Peyer's patch (tissue), 4 donors: ENCODE results near the gene DAP3. TPM values are rescaled to one million over a fixed set of nuclear protein-coding genes. Genes with fewer than 3 reads are reported as not detected.
A peak's percentile ranks its signal among the peaks of the same experiment; 100 is the strongest.

ENCODE experiments used
- DNase-seq, 3 donors: peaks; one replicate each; pipeline ENCODE4 v3.0.0-alpha.2; 2017 to 2019
- H3K27ac ChIP-seq, 4 donors: fragments of 200-600 bp; sonication (generic); one replicate each; pipeline ENCODE4 v1.5.1; 2016 to 2019
- H3K27me3 ChIP-seq, 2 donors: fragments of 200-600 bp; sonication (generic); one replicate each; pipeline ENCODE4 v1.5.1; 2019
- H3K36me3 ChIP-seq, 3 donors: fragments of 200-600 bp; sonication (generic); one replicate each; pipeline ENCODE4 v1.5.1; 2016 to 2019
- H3K4me1 ChIP-seq, 4 donors: fragments of 200-600 bp; sonication (generic); one replicate each; pipeline ENCODE4 v1.5.1; 2016 to 2019
- H3K4me3 ChIP-seq, 4 donors: fragments of 200-600 bp; sonication (generic); 1 replicate in 3 of 4; 2 replicates in 1 of 4; pipeline ENCODE4 v1.5.1; 2016 to 2019; ENCODE audit warnings: mild to moderate bottlenecking in 1 of 4
- H3K9me3 ChIP-seq, 4 donors: fragments of 200-600 bp; sonication (generic); one replicate each; pipeline ENCODE4 v1.5.1; 2016 to 2019; ENCODE audit warnings: mild to moderate bottlenecking in 1 of 4
- POLR2A ChIP-seq, 2 donors: fragments of 450-650 bp; IDR thresholded peaks; one replicate each; pipeline ENCODE4 v1.5.1; 2017; ENCODE audit warnings: antibody characterized with exemption in 2 of 2, mild to moderate bottlenecking in 2 of 2, moderate library complexity in 2 of 2
- total RNA-seq, 4 donors: library from RNA; depleted of rRNA; stranded (reverse); fragments of >200 nt; gene quantifications; one replicate each; pipeline ENCODE4 v1.1.0, GENCODE V29; 2016
- TF ChIP-seq, protein P1 (sequence below), 6 experiments: fragments of 450-650 bp in 4 of 6; fragments of 200-600 bp in 2 of 6; sonication (generic) in 1 of 6; IDR thresholded peaks; one replicate each; pipeline ENCODE4 v1.5.1; 2017 to 2019; ENCODE audit warnings: antibody characterized with exemption in 6 of 6, mild to moderate bottlenecking in 3 of 6, moderate library complexity in 1 of 6

The DAP3 gene
- total RNA-seq, 4 donors from 2014 or later: 72.8 to 160 (median 153) TPM

DNA sequence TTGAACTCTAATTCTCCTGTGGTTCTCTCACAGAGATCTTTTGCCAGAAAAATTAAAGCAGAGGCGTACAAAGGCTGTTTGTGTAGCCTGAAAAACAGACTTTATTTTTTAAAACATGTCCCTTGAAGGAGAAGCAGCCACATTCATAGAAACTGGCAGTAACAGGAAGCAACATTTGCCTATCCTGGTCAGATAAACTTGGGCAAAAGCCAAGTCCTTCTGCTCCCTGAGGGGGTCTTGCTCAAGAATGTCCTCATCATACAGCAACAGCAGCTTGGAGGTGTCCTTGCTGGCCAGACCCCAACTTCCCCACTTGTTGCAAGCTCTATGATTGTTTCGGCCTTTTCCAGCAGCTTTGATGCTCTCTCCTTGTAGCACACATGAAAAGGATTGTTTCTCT is 42.6 kb upstream of the DAP3 start:
- no peaks in the 10 kb centered on the region for H3K36me3 ChIP-seq
- no peaks in the 10 kb centered on the region for H3K4me1 ChIP-seq
- no peak for TF ChIP-seq POLR2A (IDR thresholded peaks at IDR 0.05)
- TF ChIP-seq, protein P1, sequence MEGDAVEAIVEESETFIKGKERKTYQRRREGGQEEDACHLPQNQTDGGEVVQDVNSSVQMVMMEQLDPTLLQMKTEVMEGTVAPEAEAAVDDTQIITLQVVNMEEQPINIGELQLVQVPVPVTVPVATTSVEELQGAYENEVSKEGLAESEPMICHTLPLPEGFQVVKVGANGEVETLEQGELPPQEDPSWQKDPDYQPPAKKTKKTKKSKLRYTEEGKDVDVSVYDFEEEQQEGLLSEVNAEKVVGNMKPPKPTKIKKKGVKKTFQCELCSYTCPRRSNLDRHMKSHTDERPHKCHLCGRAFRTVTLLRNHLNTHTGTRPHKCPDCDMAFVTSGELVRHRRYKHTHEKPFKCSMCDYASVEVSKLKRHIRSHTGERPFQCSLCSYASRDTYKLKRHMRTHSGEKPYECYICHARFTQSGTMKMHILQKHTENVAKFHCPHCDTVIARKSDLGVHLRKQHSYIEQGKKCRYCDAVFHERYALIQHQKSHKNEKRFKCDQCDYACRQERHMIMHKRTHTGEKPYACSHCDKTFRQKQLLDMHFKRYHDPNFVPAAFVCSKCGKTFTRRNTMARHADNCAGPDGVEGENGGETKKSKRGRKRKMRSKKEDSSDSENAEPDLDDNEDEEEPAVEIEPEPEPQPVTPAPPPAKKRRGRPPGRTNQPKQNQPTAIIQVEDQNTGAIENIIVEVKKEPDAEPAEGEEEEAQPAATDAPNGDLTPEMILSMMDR (IDR thresholded peaks at IDR 0.05): no peak
- no peaks in the 10 kb centered on the region for H3K27me3 ChIP-seq
- peaks cover 0 to 5% (median 2%) of the 10 kb centered on the region in 4 donors for H3K9me3 ChIP-seq
- no peak overlapping the region for H3K27ac ChIP-seq
- no peak for DNase-seq
- H3K4me3 ChIP-seq: no peak overlapping the region

DNA sequence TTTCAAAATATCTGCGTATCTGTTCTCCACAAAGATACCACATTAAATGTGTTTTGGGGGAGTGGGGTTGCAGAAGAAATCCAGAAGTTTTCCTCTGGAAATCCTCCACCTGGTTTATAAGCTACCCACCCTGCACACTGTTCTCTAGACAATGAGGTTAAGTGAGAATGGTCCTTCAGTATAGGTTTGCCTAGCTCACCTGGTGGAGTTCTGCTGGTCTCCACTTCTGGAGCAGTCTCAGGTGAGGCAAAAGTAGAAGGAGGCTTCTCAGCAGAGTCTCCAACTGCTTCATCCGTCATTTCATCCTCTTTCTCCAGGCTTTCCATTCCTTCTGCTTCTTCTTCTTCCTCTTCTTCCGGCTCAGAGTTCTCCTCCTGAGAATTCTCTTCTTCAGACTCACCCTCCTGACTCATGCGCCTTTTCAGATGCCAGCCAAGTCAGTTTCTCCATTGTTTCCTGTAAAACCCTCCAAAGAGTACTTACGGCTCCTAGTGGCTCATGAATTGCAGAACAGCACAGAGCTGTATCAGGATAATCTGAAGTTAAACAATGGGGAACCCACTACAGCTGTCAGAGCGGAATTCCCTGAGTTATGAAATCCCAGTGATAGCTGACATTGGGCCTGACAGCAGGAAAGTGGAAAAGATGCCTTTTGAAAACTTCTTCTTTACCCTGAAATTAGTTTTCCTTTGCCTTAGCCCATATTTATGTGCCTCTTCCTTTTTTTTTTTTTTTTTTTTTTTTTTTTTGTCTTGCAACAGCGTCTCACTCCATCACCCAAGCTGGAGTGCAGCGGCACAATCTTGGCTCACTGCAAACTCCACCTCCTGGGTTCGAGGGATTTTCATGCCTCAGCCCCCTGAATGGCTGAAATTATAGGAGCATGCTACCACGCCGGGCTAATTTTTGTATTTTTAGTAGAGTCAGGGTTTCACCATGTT is 40.4 kb upstream of the DAP3 start:
- peak in 1 of 3 donors; percentile 51 for DNase-seq
- no peaks in the 10 kb centered on the region for H3K27me3 ChIP-seq
- peak overlapping the region in 2 of 4 donors; percentile 38 to 60 for H3K27ac ChIP-seq
- no peaks in the 10 kb centered on the region for H3K36me3 ChIP-seq
- H3K9me3 ChIP-seq: no peaks in the 10 kb centered on the region
- TF ChIP-seq, protein P1 (IDR thresholded peaks at IDR 0.05): peak in 4 of 6 experiments; percentile 18 to 70 (median 58)
- no peak for TF ChIP-seq POLR2A (IDR thresholded peaks at IDR 0.05)
- no peaks in the 10 kb centered on the region for H3K4me1 ChIP-seq
- peak overlapping the region in 2 of 4 donors; percentile 33 for H3K4me3 ChIP-seq

DNA sequence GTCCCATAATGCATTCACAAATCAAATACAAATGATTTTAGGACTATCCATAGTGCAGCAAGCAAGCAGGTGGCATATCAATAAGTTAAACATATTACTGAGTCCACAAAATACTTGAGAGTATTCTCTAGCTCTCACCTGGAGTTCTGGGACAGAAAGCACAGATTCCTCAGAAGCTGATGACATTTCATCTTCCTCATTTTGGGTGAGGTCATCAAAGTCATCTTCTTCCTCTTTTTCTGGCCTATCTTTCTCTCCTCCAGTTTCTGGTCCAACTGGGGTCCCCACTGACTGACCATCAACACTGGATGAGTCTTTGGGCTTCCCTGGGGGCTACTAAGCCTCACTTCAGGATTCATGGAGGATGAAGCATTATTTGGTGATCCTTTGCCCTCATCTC is 39.2 kb upstream of the DAP3 start:
- Histone ChIP-seq H3K27me3 (no peaks in the 10 kb centered on the region), H3K9me3 (no peaks in the 10 kb centered on the region)
- no peak for TF ChIP-seq POLR2A (IDR thresholded peaks at IDR 0.05)
- TF ChIP-seq, protein P1 (IDR thresholded peaks at IDR 0.05): no peak

DNA sequence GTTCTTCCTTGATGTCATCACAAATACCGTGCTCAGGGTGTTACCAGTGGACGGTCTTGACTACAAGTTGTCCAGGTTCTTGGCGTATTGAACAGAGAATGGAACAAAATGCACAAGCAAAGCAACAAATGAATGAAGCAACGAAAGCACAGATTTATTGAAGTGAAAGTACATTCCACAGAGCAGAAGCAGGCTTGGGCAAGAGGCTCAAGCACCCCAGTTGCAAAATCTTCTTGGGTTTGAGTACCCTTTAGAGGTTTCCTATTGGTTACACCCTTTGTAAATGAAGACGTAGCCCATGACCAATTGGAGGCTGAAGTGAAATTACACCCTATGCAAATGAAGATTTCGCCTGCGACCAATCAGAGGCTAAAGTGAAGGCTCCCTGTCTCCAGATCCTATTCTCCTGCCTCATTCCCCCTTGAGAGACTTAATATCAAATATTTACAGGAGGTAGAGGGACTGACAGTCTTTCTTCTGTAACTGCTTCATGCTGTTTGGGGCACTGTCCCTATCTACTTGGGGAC is 38.6 kb upstream of the DAP3 start:
- no peaks in the 10 kb centered on the region for H3K27me3 ChIP-seq
- no peaks in the 10 kb centered on the region for H3K36me3 ChIP-seq
- no peak for DNase-seq
- no peak overlapping the region for H3K27ac ChIP-seq
- TF ChIP-seq POLR2A (IDR thresholded peaks at IDR 0.05): no peak
- TF ChIP-seq, protein P1 (IDR thresholded peaks at IDR 0.05): no peak
- no peak overlapping the region for H3K4me3 ChIP-seq
- no peaks in the 10 kb centered on the region for H3K4me1 ChIP-seq
- H3K9me3 ChIP-seq: no peaks in the 10 kb centered on the region

More for the DNA sequence above, 39.2 kb upstream of the DAP3 start:
- Histone ChIP-seq H3K36me3 (no peaks in the 10 kb centered on the region), H3K4me1 (no peaks in the 10 kb centered on the region), H3K27ac (no peak overlapping the region), H3K4me3 (no peak overlapping the region)
- DNase-seq: no peak

DNA sequence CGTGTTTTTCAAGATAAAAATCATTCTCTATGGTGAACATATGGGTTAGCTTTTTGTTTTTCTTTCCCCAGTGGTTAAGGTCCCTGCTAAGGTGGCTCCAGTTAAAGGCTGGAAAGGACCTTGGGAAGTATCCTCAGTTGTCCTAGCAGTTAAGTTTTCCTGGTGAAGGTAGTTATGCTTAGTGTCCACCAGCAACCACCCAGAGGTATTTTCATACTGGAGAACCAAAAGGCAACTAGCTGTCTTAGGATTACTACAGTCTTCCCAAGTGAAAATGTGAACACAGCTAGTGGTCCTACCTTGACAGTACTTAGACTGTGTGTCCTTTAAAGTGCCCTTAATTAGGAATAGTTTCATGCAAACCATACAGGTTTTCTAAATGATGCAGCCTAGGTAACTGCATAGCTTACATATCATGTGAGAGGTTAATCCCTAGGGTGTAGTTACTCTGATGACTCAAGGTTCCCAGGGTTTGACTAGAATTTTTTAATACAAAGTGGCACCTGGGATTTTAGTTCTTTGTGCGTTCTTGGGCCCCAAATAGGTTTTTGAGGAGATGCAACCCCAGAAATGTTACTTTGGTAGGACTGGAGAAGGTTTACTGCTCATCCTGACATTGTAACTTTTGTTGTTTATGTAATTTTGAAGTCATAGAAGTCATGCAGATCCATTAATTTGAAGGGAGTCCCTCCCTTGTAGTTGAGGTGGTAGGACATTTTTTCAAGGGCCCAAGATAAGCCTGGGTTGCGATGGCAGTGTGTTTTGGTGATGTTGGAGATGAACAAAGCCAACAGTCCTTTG is 36.8 kb upstream of the DAP3 start:
- no peak for DNase-seq
- H3K27me3 ChIP-seq: no peaks in the 10 kb centered on the region
- H3K4me3 ChIP-seq: no peak overlapping the region
- no peaks in the 10 kb centered on the region for H3K36me3 ChIP-seq
- H3K4me1 ChIP-seq: no peaks in the 10 kb centered on the region
- no peak overlapping the region for H3K27ac ChIP-seq
- H3K9me3 ChIP-seq: no peaks in the 10 kb centered on the region
- TF ChIP-seq, protein P1 (IDR thresholded peaks at IDR 0.05): no peak
- no peak for TF ChIP-seq POLR2A (IDR thresholded peaks at IDR 0.05)
